Kasumi-1 (cell line): ENCODE results near the gene VSIG10.
"Not testable (repeated sequence)": the region's sequence is repeated elsewhere in the genome, so short reads cannot be mapped to it uniquely, and the experiment has no call there.

Experiments used
- DNase-seq, 2 experiments: peaks; one replicate each; lab custom pipeline; 2025; lab: John Stamatoyannopoulos, UW

VSIG10 gene

DNA sequence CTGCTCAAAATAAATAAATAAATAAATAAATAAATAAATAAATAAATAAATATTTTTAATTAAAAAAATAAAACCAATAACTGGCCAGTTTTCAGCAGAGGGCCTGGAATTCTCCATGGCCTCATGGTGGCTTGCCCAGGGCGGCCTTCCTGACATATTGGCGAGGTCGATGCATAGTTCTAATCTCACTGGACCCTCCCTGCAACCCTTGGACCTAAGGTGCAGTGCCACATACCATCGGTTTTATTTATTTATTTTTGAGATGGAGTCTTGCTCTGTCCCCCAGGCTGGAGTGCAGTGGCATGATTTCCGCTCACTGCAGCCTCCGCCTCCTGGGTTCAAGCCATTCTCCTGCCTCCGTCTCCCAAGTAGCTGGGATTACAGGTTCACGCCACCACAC lies 3.9 kb upstream of the VSIG10 start:
- DNase-seq: no peak

DNA sequence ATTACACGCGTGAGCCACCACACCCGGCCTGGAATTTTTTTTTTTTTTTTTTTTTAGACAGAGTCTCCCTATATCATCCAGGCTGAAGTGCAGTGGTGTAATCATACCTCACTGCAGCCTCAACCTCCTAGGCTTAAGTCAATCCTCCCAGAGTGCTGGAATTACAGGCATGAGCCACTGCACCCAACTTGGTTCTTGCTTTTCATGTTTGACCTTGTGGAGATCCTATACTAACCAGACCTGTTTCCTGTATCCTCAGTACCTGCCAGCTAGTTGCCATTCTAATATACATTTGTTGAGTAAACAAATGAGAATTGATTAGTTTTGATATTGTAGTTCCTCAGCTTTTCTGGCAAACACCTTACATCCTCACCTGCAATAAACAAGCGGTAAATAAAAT lies 3.2 kb upstream of the VSIG10 start:
- no peak for DNase-seq

DNA sequence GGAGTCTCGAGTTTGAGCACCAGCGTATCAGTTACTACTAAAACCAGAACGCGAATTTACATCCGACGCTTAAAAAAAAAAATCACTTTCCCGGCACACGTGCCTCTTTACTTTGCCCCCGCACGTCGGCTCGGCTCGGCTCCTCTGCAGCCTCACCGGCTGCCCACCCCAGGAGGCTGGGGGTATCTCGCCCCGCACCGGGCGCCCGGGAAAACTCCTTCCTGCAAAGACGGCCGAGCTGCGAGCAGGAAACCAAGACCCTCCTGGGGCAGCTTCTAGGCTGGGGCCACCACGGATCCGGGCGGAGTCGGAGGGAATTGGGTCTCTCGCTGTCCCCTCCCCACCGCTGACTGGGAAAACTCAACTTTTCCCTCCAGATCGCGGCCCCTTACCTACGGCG lies 610 bp downstream of the VSIG10 start:
- DNase-seq: peak; percentile 28 to 34

DNA sequence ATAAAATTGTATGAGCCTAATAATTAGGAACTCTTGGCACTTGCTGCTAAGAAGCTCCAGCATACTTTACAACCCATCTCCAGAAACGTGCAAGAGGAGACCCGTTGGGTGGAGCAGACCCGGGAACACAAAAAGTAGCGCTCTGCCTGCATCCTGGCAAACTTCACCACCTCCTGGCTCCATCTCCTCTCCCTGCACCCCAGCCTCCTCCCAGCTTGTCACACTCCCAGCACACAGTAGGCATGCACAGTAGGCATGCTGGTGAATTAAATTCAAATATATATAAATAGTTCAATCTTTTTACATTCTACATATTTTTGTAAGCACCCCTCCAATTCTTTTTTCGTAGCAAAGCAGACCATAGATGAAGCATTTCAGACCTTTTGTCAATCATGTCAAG lies 1.2 kb downstream of the VSIG10 start:
- DNase-seq: no peak

DNA sequence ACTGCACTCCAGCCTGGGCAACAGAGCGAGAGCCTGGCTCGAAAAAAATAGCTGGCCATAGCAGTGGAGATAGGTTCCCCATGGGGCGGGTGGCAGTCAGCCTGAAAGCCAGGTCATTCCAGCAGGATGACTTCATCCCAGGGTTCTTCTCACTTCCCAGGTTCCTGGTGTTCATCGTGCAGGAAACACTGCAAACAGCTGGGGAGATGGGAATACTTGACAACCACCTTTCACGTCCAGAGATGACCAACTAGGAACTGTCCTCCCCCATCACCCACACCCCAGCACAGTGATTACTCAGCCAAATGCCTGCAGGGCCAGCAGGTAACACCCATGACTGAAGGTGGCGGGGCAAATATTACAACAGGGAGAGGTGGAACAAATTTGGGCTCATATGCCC lies 1.7 kb downstream of the VSIG10 start:
- DNase-seq: no peak

DNA sequence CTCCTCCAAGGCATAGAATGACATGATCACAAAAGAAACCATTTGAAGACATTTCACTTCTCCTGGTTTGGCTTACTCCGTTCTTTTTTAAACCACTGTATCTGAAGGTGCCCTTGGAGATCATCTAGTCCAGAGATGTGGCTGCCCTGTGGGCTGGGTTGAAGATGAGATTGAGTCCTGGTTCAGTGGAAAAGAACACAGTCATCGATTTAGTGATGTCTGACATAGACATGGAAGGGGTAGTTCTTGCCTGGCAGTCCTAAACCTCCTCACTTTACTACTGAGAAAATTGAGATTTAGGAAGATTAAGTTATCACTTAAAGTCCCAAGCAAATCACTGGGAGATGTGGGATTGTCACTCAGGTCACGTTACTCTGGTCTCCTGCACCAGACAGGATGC lies 2.8 kb downstream of the VSIG10 start:
- no peak for DNase-seq

DNA sequence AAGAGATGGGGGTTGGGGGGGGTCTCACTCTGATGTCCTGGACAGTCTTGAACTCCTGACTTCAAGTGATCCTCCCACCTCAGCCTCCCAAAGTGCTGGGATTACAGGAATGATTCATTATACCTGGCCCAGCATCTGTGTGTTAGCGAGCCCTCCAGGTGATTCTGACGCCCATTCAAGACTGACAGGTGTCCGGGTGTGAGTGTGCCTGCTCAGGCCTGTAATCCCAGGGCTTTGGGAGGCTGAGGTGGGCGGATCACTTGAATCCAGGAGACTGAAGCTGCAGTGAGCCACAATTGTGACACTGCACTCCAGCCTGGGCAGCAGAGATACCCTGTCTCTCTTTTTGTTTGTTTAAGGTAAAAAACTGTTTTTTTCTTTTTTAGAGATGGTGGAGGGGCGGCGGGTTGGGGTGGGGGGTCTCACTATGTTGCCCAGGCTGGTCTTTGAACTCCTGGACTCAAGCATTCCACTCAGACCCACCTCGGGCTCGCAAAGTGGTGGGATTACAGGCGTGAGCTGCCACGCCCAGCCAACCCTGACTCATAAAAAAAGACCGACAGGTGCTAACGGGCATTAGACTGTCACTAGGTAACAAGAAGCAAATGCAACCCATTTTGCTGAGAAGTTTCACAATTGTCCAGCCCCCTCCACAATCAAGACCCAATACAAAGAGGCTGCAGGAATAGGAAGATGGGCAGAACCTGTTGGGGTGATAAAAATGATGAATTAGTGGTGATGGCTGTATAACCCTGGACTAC lies 4.7 kb downstream of the VSIG10 start:
- no peak for DNase-seq

DNA sequence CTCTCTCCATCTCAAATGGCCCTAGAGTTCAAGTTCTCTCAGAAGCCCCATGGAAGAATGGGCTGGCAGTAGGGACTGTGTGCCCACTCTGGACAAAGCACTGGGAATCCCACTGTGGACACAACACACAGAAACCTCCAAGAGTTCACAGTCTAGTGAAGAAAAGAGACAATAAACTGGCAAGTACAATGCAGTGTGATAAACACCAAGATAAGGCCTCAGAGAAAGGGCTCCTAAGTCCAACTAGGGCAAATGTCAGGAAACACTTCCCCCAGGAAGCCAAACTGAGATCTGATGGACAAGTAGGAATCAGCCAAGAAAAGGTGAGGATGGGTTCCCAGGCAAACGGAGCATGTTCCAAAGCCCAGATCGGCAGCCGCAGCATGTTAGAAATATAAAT lies 5.4 kb downstream of the VSIG10 start:
- no peak for DNase-seq

DNA sequence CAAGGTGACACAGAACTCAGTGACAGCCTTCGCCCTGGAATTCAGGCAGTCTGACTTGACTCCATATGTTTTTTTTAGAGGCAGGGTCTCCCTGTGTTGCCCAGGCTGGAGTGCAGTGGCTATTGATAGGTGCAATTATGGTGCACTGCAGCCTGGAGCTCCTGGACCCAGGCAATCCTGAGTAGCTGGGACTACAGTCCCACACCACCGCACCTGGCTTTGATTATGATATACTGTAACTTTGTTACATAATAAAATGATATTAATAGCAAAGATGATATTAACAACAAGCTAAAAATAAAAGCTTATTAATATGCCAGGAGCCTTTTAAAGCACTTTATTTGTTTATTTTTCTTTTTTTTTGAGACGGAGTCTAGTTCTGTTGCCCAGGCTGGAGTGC lies 9.8 kb downstream of the VSIG10 start:
- DNase-seq: no peak

DNA sequence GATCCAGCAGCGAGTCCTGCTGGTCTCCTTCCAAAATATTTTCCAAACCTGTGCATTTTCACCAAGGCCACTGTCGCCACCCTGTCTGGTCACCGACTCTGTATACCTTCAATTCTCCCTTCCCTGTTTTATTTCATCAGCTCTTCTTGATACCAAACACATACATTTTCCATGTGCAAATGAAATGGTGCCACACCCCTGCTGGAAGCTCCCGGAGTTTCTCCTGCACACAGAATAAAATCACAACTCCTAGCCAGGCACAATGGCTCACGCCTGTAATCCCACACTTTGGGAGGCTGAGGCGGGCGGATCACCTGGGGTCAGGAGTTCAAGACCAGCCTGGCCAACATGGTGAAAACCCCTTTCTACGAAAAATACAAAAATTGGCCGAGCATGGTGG lies 14.0 kb downstream of the VSIG10 start:
- DNase-seq: no peak

DNA sequence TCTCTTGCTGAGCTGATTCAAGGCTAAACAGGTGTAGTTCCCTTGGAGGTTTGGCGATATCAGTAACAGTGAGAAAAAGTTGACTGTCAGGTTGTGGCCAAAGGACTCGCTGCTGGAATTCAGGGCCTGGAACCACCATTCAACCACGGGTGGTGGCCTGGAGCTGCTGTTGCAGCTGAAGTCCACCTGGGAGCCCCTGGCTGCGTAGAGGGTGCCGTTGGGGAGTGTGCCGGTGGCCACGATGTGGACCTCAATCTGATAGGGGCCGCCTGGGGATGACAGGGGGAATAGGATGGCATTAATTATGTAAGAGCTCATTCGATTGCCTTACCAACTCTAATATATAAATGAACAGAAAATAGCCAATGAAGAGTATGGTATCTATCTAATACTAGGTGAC lies 21.6 kb downstream of the VSIG10 start:
- DNase-seq: no peak

DNA sequence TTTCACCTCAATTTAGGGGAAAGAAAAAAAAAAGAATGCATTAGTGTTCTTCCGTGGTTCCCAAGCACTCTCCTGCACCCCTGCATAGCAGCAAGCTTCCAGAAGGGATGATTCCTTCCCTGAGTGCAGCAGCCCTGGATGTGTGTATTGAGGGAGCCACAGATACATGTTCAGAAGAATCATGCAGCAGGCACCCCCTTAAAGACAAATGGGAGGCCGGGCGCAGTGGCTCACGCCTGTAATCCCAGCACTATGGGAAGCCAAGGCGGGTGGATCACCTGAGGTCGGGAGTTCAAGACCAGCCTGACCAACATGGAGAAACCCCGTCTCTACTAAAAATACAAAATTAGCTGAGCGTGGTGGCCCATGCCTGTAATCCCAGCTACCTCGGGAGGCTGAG lies 22.3 kb downstream of the VSIG10 start:
- not testable (repeated sequence) for DNase-seq

DNA sequence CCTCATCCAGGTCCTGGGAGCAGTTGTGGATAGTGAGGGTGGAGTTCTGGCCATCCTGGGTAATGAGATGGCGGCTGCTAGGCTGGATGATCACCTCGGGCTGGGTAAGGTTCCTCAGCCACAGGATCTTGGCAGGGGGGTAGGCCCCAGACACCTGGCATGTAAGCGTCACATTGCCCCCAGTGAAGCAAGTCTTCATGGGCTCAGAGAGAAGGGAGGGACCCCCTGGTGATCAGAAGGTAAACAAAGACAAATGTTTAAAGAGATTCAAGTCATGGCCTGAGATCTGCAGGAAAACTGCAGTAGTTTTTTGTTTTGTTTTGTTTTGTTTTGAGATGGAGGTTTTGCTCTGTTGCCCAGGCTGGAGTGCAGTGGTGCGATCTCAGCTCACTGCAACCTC lies 30.0 kb downstream of the VSIG10 start:
- DNase-seq: no peak

DNA sequence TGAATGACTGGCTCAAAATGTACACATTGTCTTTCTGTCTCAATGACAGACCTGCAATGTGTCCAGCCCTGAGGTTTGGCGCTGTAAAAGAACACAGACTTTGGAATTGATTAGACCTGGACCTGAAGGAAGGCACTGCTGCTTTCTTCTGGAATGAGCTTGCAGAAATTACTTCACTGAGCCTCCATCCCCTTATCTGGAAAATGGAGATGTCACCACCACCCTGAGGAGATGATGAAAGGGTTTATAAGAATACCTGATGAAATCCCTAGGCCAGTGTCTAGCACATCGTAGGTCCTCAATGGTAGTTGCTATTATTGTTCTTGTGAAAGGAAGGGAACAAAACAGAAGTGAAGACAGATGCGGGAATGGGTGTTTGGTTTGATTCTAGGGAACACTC lies 33.2 kb downstream of the VSIG10 start:
- DNase-seq: no peak

DNA sequence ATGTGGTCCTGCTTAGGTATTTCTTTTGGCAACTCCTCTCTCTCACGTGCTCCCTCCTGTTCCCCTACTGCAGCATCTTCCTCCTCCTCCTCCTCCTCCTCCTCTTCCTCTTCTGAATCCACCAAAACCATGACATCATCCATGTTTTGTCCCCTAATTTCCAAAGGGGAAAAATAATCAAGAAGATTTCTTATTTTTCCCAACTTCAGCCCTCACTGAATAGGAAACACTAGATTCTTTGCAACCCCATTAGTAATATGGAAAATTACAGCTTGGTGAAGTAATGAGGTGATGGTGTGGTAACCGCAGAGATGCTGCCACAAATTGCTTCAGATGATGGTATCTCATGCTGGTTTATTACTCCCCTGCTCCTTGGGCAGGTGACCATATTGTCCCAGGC lies 35.4 kb downstream of the VSIG10 start:
- no peak for DNase-seq

DNA sequence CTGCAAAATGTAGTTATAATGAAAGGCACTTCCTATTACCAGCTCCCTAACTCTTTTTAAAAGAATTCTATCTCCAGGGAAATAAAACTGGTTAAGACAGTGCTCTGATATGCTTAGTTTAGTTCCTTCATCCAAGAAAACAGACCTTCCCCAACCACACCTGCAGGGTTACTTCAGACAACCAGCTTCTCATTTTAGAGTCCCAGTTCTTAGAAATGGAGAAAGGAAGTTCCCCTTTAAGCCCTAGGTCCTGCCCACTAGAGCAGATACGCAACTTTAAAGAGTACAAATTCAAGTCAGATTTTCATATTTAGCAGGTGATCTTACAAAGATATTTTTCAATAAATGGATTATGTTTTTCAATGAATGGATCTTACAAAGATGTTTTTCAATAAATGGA lies 38.4 kb downstream of the VSIG10 start:
- DNase-seq: peak; percentile 10 to 23

DNA sequence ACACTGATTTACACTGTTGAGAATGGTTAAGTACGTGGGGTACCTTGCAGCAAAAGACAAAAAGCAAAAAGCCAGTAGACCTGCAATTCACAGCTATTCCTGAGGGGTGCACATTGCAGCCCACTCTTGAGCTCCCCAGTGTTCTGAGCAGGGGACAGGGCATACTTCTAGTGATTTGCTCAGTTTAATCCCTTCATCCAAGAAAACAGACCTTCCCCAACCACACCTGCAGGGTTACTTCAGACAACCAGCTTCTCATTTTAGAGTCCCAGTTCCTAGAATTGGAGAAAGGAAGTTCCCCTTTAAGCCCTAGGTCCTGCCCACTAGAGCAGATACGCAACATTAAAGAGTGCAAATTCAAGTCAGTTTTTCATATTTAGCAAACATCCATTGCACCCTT lies 39.2 kb downstream of the VSIG10 start:
- DNase-seq: peak; percentile 40 to 53

DNA sequence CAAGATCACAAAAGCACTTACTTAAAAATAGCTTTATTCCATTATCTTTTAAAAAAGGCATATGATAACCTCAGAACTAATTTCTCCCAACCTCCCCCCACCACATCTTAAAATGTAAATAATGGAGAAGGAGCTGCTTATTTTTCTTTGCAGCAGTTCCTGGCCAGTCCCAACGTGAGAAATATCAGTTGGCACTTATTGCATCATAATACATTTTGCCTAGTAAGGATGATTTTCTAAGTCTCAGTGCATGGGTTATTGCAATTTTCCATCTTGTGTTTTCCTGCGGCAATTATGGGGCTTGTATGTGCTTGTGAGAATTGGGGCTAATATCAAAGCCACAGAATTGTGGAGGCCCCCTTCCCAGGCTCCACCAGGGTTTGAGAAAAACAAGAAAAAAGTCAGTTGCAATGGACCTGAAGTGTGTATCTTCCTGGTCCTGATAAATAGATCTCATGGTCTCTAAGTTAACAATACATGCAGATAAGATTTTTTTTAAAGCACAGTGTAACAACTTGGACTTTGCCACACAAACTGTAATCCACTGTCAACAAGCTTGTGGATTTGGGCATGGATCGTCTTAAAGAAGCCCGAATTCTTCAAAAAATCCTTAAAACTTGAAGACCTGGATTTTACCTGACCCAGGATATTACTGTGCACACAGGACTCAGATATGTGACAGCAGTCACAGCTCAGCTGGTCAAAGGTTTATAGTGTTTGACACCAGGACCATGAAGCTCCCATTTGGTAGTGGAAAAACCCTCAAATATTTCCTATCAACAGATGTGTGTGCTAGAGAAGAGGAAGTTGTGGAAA lies 40.0 kb downstream of the VSIG10 start:
- DNase-seq: peak; percentile 6 to 14

DNA sequence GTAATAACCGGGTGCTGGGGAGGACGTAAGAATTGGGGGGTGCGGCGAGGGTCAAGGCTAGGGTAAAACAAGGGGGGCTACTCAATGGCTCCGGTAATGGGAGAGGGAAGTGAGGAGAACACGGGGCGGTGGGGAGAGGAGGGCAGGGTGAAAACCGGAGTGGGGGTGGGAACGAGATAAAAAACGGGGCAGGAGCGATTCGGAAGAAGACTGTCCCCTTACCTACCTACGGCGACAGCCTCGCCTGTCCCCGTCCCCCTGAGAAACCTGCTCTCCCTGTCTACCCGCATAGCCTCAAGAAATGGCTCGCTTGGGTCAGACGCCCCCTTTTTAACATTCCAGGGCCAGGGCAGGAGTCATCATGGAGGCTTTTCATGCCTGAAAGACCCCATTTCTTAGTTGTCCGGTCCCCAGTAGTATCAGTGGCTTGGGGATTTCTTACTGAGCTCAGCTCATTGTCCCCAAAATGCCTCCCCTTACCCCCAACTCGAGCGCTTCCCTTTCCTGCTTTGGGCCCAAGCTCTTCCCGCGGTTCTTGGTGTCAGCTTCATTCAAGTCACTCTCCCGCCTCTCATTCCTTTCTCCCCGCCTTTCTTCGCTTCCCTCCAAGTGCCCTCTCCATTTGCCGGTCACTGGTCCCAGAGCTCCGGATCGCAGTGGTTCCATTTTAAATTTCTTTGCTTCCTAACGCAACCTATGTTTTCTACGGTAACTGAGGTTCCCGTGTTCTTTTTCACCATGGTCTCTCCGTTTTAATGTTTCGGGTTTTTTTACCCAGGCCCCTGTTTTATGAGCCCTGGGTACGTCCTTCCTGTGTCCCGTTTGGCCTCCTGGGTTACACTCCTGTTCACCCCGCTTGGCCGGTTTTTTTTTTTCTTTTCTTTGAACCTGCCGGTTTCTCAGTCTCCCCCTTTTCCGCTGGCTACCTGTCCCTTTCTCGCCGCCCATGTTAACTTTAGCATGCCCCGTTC lies 41.7 kb downstream of the VSIG10 start:
- DNase-seq: peak; percentile 60 to 67

DNA sequence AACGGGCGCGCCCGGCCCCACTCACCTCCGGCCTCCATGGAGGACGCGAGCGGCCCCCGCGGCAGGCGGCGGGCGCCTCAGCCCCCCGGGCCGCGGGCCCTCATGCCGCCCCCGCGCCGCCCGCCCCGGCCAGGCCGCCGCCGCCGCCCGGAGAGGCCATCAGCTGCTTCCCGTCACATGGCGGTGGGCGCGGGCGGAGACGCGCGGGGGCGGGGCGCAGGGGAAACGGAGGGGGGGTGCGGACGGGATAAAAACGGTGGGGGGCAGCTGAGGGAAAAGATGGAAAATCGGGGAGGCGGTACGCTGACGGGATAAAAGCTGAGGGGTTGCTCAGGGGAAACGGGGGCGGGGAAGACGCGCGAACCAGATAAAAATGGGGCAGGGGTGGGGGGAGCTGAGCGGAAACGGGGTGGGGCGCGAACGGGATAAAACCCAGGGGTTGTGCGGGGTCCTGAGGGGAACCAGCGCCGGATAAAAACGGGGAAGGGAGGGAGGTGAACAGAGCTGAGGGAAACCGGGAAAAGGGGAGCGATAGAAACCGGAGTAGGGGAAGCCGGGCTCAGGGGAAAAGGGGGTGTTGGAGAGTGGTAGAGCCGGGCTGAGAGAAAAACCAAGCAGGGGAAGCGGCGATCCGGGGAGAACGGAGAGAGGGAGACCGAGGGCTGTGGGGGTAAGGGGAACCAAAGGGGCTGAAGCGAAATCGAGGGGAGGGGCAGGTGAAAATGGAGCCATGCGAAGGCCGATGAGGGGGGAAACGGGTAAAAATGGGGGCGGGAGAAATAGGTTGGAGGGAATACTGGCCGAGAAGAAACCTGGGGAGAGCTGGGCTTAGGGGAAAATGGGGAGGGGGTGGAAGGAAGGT lies 42.6 kb downstream of the VSIG10 start, which contains the start of gene WSB2:
Gene WSB2 (minus strand): TSS at position 169 of the 862 bp plus-strand sequence. CDS start 131 bp downstream, at position 38.
- DNase-seq: peak; percentile 43 to 53

DNA sequence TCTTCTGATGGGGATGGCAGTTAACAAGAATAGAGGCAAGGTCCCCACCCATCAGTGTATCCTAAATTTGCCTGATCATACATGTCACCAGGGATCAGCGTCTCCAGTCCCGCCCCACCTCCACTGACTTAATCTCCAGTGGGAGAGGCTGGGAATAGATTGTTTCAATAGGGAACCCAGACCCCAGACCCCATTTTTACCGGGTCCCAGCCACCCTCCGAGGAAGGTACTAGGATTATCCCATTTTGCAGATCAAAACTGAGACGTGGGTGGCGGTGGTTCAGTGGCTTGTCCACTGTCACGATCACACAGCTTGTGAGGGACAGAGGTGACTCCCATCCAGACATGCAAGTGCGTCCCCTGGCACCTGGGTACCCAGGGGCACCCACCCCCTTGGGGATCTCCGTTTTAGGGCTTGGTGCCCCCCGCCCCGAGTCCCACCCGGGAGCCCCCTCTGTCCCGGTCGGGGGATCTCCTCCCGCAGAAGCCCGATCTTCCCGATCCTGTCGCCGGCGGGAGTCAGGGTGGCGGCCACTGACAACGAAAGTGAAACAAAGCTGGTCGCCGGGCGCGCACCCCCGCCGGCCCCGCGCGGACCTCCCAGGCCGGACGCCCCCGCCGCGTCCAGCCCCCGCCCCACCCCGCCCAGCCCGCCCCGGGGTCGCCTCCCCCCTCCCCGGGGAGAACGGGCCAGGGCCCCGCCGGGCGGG lies 43.4 kb downstream of the VSIG10 start:
- no peak for DNase-seq
